Stimulated activated CD8-positive, alpha-beta memory T cell treated with anti-CD3 and anti-CD28 coated beads, Interleukin-7, amount 100 ng/mL, for 1 hour (primary cell): Measurements from ENCODE around the gene CTIF.

Source experiments
- DNase-seq, 2 donors: peaks; one replicate each; pipeline ENCODE4 v3.0.0-alpha.2; 2020; ENCODE audit warnings: low read depth in 2 of 2

The CTIF gene

GRCh38 chr18:48899558-48900174, 360.8 kb downstream of the CTIF start:
- no peak for DNase-seq

DNA sequence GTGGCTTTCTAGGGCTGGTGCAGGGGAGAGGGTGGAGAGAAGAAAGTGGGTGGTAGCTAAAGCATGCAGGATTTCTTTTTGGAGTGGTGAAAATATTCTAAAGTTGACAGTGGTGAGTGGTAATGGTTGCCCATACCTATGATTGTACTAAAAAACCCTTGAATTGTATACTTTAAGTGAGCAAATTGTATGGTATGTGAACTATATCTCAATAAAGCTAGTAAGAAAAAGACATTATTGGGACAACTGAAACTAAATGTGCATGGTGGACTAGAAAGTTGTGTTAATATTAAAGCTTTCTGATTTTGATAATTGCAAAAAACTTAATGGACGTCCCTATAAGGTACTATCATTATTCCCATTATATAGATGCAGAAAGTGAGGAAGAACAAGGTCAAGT, 361.6 kb downstream of the CTIF start:
- DNase-seq, result no peak

- no peak for DNase-seq
Observed at GRCh38 chr18:48901145-48902022, 362.6 kb downstream of the CTIF start.

DNA sequence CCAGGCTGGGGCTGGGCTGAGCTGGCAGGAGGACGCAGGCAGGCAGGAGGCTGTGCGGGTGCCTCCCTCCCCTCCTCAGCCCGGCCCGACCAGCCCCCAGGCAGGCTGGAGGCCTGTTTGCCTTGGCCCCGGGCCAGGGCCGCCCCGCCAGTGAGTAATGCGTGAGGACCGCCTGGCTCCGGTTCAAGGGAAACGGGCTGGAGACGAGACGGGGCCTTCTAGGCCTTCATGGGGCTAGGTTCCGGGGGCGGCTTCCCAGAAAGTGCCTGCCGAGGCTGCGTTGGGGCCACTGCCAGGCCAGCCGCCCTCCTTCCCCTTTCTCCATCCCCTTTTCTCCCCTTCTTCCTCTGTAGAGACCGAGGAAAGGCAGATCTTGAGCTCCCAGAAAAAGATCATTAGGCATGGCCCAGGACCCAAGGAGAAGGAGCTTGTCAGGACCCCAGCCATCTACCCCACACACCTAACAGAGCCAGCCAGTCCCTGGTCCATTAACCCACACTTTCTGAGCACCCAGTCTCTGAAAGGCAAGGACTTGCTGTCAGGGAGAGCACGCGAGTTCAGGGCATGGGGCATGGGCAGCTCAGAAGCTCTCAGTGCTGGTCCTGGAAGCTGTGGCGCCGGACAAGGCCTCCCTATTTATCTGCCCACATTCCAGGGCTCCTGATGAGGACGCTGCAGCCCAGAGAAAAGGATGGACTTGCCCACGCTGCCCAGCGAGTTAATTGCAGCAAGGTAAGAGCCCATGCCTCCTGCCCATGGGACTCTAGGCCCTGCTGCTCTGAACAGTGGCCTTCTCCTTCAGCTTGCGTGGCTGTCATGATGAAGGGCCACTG, 363.4 kb downstream of the CTIF start:
- DNase-seq, result no peak

DNA sequence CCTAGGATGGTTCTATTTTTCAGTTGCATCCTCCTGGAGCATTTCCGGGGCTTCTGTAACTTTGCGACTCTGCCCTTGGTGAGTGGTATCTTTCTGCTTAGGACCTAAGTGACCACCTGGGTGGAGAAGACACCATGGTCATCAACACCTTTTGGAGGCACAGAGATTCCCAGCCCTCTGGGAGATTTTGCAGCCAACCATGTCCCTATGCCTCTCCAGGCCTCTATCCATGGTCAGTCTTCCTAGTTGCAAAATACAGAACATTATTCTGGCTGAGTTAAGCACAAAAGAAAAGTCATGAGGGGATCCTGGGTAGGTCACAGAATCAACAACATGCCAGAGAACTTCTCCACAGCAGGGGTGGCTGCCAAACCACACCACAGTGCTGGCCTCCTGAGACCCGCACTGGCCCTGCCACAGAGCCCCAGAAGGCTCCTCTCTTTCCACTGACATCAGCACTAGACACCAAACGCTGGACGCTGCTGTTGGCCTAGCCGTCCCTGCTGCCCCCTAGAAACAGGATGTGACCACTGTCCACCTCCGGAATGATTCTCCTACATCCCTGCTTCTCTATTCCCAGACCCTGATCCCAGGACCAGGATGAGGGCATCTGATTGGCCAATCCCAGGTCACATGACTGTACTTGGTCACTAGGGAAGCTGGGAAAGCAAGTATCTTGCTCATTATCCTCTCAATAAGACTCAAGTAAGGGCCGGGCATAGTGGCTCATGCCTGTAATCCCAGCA, 364.2 kb downstream of the CTIF start:
- no peak for DNase-seq

- no peak for DNase-seq
Observed at GRCh38 chr18:48904091-48904490, 365.3 kb downstream of the CTIF start.

DNA sequence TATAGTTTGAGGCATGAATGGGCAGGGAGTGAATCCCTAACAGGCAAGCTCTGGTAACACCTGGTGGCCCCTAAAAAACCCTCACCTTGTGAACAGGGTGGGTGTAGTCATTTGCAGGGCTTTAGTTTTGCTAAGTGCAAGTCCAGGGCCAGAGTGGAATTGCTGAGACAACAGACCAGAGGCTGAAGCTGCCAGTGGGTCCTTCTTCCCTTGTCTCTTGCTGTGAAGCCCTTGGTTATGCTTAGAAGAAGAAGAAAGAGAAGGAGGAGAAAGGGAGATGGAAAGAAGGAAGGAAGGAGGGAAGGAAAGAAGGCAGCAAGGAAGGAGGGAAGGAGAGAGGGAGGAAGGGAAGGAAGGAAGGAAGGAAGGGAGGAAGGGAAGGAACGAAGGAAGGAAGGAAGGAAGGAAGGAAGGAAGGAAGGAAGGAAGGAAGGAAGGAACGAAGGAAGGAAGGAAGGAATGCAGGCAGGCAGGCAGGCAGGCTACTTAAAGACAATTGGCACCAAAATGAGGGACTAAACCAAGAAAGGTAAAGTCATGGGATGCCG, 366.1 kb downstream of the CTIF start:
- DNase-seq, result no peak

GRCh38 chr18:48905513-48905912, 366.7 kb downstream of the CTIF start:
- no peak for DNase-seq

- DNase-seq, result no peak
Observed at GRCh38 chr18:48908916-48909315, 370.1 kb downstream of the CTIF start.

DNA sequence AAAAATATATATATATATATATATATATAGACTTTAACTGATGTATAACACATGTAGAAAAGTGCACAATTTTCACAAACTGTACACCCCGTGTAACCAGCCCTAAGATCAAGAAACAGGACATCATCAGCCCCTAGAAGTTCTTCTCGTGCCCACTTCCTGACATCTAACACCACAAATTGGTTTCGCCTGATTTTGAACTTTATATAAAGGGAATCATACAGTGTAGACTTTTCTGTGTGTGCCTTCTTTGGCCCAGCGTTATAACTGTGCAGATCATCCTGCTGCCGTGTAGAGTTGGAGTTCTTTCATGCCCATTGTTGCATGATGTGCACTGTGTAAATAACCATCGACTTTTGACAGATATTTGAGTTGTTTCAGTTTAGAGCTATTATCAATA, 370.9 kb downstream of the CTIF start:
- DNase-seq, result no peak

GRCh38 chr18:48910972-48911545, 372.2 kb downstream of the CTIF start:
- no peak for DNase-seq
